OCI-LY7 (cell line): ENCODE data around the gene CAND1.

ENCODE experiments used
- CTCF ChIP-seq: fragments of 200-600 bp; sonication (generic); conservative IDR thresholded peaks from 2 replicates; pipeline ENCODE4 v1.5.1; 2014; ENCODE audit warnings: mild to moderate bottlenecking, antibody characterized with exemption, low read length, moderate library complexity, mixed read lengths
- EZH2phosphoT487 ChIP-seq: fragments of 200-600 bp; sonication (generic); IDR thresholded peaks from 2 replicates; pipeline ENCODE4 v1.6.1; 2018; ENCODE audit warnings: low read depth, borderline replicate concordance, mild to moderate bottlenecking, mixed run types, antibody characterized with exemption, low read length, moderate library complexity, mixed read lengths

GRCh38 chr12:67276421-67276820, 7.3 kb downstream of the CAND1 start:
- TF ChIP-seq CTCF = no peak
- no peak for TF ChIP-seq EZH2phosphoT487
